Measurements from ENCODE around the gene DCXR.

Gene DCXR

DNA sequence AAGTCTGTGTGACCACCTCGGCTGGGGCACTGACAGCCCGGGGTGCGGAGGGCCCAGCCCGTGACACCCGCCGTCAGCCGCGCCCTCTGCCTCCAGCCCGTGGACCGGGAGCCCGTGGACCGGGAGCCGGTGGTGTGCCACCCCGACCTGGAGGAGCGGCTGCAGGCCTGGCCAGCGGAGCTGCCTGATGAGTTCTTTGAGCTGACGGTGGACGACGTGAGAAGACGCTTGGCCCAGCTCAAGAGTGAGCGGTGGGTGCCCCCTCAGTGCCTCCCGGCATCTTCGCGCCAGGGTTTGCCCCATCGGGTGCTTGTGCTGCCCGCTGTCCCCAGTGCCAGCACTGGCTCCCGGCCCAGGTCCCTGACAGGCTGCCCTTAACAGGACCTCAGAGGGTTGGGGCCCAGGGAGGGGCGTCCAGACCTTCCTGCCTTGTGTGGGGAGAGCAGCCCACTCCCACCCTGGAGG is 28.5 kb downstream of the DCXR start:
- DNase-seq: no peak

DNA sequence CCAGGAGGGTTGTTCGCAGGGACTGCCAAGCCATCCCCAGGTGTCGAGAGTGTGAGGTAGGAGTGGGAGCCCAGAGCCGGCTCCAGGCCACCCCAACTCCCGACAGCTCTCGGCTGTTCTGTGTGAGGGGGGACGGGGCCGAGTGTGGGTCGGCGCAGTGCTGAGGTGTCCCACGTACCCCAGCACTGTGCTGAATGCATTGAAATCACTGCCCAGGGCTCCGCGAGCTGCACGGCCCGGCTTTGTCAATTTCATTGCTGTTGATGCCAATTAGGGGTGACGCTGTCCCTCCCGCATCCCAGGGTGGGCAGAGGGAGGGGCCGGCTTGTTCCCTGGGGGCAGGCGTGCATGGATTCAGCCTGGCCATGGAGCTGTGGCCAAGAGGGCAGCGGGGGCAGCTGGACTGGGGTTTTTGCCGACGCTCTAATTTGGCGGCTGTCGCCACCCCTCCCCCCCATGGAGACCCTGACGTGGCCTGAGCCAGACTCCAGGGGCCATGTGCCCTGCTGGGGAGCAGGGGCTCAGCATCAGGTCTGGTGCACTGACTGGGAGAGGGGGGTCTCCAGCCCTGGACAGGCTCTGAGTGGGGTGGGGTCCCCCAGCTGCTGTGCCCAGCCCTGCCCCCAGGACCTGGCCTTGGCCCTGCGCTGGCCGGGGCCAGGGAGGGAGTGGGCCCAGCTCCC is 29.1 kb downstream of the DCXR start:
- DNase-seq: no peak

DNA sequence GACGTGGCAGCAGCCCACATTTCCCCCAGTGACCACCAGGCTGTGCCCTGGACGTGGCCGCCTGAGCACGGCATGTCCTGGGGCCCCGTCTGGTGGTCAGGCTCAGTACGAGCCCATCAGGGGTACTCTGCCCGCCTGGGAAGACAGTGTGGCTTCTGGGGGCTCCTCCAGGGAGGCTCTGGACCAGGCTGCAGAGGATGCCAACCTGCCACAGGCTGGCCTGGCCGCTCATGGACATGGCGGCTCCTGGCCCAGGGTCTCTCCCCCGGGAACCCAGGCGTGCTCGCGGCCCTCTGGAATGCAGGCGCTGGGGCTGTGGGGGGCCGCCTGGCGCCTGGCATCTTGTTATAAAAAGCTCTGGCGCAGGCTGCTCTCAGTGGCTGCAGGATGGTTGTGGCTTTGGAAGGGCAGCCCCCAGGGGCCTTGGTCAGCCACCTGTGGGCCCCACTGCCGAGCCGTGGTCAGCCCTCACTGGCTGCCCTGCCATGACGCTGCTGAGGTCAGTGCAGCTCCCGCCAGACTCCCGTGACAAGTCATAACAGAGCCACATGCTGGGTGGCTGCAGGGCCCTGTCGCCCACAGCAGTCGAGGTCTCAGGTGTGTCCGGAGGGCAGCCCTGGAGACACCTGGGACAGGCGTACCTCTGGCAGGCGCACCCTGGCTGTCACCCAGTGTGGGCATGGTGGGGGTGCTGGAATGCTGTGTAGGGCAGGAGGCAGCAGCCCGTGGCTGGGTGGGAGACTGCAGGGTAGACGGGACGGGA is 29.8 kb downstream of the DCXR start:
- no peak for DNase-seq

DNA sequence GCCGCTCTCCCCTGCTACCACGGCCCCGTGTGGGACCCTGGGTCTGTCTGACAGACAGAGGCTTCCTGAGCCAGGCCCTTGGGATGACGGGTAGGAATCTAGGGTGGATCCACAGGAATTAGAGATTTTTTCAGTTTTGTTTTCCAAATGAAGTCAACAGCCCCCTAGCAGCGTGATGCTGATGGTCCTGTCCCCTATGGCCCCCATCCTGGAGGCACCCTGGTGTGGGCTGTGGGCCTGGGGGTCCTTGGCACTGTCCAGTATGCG is 30.3 kb downstream of the DCXR start:
- DNase-seq: no peak

DNA sequence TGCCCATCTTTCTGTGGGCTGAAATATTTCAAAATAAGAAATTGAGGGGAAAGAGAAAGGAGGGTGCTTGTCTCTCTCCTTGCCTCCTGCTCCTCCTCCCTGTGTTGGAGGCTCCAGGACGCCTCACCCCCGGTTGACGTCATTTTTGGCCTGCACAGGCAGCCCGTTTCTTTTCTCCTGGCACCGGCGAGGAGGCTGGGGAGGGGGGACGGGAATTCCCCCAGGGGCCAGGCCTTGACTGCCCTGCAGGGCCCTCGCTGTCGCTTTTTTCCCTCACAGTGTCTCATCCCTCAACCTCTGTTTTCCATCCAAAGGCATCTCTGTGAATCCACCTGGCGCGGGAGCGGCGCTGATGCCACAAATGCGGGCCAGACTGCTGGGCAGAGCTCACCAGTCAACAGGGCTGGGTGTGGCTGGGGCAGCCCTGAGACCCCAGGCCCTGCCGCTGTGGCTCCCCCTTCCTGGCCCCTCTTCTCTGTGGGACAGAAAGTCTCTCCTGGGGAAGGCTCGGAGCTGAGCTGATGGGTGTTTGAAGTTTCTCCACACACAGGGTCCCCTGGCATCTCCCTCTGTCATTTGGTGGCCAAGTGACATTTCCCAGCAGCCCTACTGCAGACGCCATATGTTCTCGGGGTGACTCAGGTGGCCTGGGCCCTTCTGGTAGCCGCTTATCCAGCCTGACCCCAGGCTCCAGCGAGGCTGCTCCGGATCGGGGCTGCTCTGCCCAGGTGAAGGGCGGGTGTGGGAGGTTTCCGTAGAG is 30.8 kb downstream of the DCXR start:
- no peak for DNase-seq

DNA sequence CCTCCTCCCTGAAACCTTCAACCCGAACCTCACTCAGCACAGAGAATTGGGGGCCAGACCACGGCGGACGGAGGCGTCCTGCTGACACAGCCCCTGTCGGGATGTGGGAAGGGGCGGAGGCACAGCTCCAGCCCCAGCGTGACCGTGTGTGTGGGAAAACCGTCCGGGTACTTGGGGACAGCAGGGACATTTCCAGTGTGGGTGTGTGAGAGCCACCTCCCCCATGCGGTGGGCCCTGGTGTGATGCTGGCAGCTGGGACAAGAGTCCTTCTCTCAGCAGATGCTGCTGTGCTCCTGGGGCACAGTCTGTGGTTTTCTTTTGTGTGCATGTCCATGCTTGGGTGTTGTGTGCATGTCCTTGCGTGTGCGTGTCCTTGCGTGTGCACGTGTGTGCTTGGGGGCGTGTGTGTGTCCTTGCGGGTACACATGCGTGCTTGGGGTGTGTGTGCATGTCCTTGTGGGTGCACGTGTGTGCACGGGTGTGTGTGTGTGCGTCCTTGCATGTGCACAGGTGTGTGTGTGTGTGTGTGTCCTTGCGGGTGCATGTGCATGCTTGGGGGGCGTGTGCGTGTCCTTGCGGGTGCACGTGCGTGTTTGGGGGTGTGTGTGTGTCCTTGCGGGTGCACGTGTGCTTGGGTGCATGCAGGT is 31.7 kb downstream of the DCXR start:
- DNase-seq: no peak

DNA sequence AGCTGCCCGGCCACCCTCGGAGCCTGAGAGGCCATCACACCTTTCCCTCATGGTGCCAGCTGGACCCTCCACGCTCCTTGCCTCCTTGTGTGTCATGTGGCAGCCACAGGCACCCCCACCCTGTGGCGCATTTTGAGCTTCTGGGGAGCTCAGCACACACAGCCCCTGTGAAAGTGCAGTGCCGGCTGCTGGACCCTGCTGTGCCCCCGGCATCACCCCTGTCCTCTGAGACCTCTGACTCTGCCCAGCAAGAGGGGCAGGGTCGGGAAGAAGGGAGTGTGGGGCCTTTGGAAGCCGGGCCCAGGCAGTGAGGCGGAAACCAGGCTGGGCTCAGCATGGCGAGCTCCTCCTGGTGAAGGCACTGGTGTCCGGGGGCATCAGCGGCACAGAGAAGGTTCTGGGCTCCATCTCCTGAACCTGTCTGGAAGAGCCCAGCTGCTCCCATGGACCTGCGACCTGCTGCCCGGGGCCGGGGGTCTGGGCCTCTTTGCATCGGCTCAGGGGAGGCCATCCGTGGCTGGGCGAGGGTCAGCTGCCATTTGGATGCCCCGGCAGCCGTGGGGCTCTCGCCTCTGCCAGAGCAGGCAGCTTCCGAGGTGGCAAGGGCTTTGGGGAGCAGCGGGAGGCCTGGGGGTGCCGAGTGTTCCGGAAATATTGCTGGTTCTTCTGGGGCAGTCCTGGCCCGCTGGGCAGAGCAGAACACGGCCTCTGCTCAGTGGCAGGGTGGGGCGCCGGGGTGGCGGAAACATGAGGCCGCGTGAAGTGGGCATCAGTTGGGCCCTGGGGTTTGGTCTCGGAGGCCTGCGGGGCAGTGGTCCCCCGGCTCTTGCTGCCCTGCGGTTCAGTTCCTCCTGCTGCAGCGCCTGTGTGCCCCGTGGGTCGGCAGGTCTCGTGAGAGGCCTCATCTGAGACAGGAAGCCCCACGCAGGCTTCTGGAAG is 32.7 kb downstream of the DCXR start:
- DNase-seq: no peak

DNA sequence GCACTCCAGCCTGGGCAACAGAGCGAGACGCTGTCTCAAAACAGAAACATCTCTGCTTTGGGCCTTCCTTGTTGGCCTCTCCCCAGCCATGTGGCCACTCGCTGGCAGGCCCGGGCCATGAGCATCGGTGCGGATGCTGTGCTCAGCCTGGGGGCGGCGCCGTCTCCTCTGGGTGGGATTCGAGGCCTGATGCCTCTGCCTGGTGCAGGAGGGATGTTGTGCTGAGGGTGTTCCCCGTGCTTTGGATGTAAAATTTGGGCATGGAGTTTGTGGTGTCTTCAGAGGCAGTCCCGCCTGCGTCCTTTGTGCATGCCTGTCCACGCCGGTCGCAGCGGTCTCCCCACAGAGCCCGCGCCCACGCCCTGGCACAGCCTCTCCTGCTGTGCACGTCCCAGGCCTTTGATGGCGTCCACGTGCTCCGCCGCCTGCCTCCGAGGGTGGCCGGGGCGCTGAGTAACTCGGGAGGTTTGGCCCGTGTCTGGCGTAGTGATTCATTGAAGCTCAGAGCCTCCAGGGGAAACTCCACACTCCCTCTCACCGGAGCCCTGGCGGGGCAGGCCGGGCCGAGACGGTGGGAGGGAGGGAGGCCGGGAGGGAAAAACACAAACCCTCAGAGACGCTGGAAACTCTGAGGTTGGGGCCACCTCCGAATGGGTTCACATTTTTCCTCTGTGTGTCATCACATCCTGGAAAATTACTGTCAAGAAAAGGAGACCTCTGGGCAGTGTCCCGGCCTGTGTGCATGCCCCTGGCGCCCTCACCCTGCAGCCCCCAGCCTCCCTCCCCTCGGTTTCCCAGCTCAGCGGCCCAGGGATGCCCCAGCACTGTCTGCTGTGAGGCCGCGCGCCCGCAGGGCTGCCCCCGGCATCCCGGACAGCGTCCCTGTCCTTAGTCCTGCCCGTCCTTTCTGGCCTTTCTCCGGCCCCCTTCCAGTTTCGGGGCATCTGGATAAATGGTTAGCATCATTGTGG is 33.8 kb downstream of the DCXR start:
- peak; percentile 52 to 58 for DNase-seq

DNA sequence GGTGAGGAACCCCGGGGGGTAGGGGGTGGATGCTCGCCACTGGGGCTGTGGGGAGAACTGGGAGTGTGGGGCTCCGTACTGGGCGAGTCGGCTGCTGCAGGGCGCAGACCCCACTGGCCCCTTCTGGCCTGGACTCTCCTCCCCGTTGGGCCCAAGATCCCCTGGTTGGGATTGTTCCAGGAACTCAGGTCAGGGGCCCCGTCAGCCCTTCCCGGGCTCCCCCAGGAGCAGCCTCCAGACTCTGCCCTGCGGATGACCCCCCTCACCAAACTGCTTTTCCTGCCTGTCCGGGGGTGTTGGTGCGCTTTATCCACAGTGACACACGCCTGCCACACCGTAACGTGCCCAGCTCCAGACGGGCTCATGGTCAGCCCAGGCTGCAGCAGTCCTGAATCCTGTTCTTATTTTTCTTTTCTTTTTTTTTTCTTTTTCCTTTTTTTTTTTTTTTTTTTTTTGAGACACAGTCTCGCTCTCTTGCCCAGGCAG is 35.9 kb downstream of the DCXR start:
- DNase-seq: no peak

DNA sequence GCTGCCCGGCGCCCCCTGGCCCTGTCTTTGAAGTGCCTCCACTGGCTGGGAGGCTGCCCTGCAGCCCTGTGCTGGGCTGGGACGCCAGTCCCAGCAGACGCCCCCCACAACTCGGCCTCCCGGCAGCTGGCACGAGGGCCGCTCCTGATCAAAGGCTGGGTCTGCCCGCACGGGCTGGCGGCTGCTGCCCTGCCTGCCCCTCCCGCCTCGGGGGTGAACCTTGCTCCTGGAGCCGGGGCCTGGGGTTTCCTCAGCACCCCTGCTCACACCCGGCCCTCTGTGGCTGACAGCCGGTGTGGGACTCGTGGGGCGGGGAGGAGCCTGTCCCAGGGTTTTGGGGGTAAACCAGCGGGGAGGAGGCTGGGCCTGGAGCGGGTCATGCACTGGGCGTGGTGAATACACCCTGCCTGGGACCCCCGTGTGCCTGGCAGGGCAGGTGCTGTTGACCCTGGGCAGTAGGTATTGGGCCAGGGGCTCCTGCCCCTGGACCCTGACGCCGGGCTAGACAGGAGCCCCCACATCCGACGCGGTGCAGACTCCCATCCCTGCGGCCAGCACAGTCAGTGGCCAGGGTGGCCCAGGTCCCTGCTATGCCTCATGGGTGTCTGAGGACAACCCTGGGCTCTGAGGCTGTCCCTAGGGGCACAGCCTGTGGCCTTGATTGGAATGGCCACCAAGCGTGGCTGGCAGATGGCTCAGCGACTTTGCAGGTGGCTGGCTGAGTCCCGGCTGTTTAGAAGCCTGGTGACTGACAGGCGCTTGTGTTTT is 36.5 kb downstream of the DCXR start:
- DNase-seq: no peak

DNA sequence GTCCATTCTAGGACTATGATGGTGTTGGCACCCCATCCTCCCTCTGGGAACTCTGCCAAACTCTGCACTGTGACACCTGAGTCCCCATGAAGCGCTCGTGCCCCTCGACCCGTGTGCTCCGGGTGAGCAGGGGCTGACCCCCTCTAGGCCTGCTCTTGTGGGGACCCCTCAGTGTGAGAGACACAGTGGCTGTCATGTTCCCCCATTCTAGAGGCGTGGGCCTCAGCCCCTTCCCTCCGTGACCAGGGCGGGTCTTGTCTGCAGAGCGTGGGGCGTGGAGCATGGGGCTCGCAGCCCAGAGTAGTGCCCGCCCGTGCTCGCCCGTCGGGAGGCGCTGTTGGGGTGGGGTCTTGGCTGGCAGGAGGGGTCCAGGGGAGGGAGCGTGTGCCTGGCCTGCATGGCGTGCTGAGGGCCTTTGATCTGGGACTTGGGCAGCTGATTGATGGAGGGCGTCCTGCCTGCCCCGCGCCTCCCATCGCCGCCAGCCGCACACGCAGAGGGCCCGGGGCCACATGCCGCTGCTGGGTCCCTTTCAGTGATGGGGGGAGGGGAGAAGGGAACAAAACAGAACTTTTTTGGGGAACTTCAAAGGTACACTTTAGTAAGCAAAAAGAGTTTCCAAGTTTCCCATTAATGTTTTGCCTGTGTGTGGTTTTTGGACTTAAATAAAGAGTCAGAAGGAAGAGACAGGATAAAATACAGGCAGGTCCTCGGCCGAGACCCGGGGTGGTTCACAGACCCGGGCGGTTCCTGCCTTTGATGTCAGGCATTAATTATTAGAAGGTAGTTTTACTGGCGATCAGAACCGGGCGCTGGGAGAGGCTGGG is 37.3 kb downstream of the DCXR start:
- DNase-seq: no peak

DNA sequence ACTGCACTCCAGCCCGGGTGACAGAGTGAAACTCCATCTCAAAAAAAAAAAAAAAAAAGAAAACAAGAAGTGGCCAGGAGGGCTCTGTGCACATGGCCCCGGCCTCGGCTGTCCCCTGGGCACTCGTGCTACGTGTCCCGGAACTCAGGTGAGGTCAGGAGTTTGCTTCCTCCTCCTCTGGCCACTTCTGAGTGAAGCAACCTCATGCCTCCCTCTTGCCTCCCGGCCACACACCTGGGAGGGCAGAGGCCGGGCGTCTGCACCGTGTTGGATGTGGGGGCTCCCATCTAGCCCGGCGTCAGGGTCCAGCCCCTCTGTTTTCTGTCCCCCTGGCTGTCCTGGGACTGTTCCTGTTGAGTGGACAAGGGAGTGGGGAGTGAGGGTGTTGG is 37.9 kb downstream of the DCXR start:
- DNase-seq: no peak

DNA sequence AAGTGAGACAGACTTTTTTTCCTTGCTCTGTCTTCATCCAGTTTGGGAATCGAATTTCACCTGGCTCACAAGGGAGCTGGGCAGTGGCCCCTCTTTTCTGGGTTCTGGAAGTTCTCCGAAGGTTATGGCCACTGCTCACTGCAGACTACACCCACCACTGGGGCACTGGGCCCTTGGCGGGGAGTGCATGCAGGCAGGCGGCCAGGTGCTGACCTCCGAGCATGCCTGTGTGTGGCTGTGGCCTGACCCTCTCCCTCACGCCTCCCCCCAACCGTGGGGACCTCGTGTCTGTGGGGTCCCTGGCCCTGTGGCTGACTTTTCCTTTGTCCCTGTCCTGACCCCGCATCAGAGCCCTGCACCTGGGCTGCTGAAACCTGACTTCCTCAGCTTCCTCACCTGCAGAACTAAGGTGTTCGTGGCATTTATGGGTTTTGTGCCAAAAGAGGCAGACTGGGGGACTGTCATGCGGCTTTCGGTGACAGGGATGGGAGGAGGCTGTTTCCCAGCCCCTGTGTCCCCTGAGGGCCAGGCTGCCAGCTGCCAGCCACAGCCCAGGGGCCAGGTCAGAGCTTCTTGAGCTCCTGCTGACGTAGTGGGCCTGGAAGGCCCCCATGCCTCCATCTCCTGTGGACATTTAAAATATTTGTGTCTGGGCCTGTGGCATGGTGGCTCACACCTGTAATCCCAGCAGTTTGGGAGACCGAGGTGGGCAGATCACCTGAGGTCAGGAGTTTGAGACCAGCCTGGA is 38.6 kb downstream of the DCXR start:
- DNase-seq: no peak

DNA sequence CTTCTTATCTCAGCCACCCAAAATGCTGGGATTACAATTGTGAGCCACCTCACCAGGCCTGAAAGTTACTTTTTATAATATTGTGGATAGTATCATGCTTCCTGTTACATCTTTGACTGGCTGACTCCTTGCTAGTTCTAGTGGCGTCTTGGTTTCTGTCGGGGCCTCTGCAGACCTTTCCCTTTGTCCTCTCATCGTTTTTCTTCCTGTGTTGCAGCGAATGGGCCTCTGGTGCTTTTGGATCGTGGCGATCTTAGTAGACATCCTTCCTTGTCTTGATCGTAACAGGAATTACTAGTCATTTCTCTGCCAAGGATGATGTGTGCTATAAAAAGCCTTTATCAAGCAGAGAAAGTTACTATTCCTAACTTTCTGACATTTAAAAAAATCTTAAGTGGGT is 39.3 kb downstream of the DCXR start:
- no peak for DNase-seq

DNA sequence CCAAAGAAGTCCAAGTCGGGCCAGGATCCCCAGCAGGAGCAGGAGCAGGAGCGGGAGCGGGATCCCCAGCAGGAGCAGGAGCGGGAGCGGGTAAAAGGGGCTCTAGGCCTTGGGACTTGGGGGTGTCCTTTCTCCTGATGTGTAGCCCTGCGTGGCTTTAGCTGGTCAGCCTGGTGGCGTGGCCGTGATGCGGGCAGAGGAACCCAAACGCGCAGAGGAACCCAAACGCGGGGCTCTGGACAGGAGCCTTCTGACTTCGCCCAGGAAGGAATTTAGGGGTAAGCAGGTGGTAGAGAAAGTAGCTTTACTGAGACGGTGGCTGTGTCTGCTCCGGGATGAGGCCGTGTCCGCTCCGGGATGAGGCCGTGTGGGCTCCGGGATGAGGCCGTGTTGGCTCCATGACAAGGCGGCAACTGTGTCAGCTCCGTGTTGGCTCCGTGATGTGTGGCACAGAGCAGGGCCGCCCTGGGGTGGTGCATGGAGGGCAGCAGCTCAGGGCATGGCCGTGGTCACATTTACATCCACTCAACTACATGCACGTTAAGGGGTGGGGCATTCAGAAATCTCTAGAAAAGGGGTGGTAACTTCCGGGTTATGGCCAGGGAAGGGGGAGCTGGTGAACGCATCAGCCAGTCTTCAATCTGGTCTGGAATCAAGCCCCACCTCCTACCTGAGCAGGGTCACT is 40.6 kb downstream of the DCXR start:
- no peak for DNase-seq

DNA sequence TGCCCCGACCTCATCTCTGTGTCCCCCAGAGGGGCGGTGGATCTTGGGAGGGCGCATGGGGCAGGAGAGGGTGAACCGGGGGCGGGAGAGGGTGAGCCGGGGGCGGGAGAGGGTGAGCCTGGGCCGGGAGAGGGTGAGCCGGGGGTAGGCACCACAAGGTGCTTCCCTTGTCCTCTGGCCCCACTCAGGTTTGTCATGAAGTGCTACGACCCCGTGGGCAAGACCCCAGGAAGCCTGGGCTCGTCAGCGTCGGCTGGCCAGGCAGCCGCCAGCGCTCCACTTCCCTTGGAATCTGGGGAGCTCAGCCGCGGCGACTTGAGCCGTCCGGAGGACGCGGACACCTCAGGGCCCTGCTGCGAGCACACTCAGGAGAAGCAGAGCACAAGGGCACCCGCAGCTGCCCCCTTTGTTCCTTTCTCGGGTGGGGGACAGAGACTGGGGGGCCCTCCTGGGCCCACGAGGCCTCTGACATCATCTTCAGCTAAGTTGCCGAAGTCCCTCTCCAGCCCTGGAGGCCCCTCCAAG is 41.2 kb downstream of the DCXR start:
- DNase-seq: no peak

DNA sequence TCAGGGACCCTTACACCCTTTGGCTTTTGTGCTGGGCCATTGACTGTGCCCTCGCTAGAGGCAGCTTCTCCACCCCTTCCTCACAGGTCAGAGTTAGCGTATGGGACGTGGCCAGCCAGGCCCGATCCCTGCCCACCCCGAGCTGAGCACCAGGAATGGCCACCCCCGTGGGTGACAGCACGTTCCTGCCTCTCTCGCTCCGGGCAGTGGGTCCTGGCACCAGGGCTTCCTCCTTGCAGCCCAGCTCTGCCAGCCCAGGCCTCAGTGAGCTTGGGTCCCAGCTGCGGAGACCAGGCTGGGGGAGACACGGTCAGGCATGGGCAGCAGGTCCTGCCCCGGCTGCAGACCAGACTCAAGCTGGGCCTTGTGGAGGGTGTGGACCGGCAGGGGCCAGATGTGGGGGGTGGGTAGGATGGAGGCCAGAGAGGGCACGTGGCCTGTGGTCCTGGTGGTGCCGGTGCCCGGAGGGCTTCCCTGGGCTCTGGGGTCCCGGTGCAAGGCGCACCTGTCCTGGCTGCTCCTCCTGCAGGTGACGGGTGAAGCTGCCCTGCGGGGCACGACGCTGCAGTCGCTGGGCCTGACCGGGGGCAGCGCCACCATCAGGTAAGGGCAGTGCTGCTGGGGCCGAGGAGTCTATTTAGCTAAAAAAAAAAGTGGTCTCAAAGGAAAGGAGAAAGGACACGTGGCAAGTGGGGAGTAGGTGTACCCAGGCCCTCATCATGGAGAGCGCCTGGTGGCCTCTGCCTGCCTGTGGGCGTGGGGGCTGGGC is 41.9 kb downstream of the DCXR start:
- no peak for DNase-seq
